Left lung (tissue), 10 donors: ENCODE data around the gene XXYLT1. TPM values are rescaled to one million over a fixed set of nuclear protein-coding genes. Genes with fewer than 3 reads are reported as not detected.

Experiments
- ATAC-seq: fragments of 200-7000 bp; cut with Tn5 transposase; one replicate; pipeline ENCODE4 v1.9.1; 2020; ENCODE audit warnings: moderate library complexity
- DNase-seq, 4 donors: peaks; one replicate each; pipeline ENCODE4 v3.0.0-alpha.2; 2013 to 2020
- H3K27ac ChIP-seq, 2 donors: fragments of 200-600 bp; sonication (generic) in 1 of 2; one replicate each; pipeline versions ENCODE4 v1.5.0 to v1.8.0; 2020 to 2021
- H3K27me3 ChIP-seq, 2 donors: fragments of 200-600 bp; sonication (generic) in 1 of 2; one replicate each; pipeline versions ENCODE4 v1.5.0 to v1.8.0; 2020 to 2021
- H3K36me3 ChIP-seq, 2 donors: fragments of 200-600 bp; sonication (generic) in 1 of 2; one replicate each; pipeline versions ENCODE4 v1.5.0 to v1.8.0; 2020 to 2021
- H3K4me1 ChIP-seq, 2 donors: fragments of 200-600 bp; one replicate each; pipeline ENCODE4 v1.8.0; 2021
- H3K4me3 ChIP-seq, 2 donors: fragments of 200-600 bp; sonication (generic) in 1 of 2; one replicate each; pipeline versions ENCODE4 v1.5.0 to v1.8.0; 2020 to 2021; ENCODE audit warnings: mild to moderate bottlenecking in 1 of 2
- H3K9me3 ChIP-seq, 2 donors: fragments of 200-600 bp; sonication (generic) in 1 of 2; one replicate each; pipeline versions ENCODE4 v1.5.0 to v1.8.0; 2020 to 2021
- intact Hi-C, 2 donors: fragments of 100-400 bp; cut with DNase I; formaldehyde crosslinking; loops; one replicate each; pipeline versions ENCODE4 v1.11.2 to v1.14.2; 2022
- polyA plus RNA-seq, 6 donors: library from polyadenylated mRNA; unstranded; fragments of 120-200 nt; gene quantifications; one replicate each; pipeline ENCODE4 v1.2.1, GENCODE V29; 2013; ENCODE audit not compliant: insufficient read length in 6 of 6
- total RNA-seq, 2 donors: library from RNA; stranded (reverse); fragmentation: NEBNext Ultra II Directional; extraction: Animal tissue kit (Norgen Biotek cat#: 25700); gene quantifications; one replicate each; pipeline ENCODE4 v1.2.1, GENCODE V29; 2021
- TF ChIP-seq, protein P1 (sequence below), 2 donors: fragments of 200-600 bp; sonication (generic) in 1 of 2; IDR thresholded peaks; one replicate each; pipeline versions ENCODE4 v1.5.0 to v1.8.0; 2021; ENCODE audit warnings: antibody characterized with exemption in 2 of 2
- donor health status: DM: no; HTN: yes; CAD: no.
- donor health status: DM: no; HTN: no; CAD: no.

Gene XXYLT1
- total and polyA plus RNA-seq, 8 donors, result 11.3 to 31.1 (median 25.5) TPM

DNA sequence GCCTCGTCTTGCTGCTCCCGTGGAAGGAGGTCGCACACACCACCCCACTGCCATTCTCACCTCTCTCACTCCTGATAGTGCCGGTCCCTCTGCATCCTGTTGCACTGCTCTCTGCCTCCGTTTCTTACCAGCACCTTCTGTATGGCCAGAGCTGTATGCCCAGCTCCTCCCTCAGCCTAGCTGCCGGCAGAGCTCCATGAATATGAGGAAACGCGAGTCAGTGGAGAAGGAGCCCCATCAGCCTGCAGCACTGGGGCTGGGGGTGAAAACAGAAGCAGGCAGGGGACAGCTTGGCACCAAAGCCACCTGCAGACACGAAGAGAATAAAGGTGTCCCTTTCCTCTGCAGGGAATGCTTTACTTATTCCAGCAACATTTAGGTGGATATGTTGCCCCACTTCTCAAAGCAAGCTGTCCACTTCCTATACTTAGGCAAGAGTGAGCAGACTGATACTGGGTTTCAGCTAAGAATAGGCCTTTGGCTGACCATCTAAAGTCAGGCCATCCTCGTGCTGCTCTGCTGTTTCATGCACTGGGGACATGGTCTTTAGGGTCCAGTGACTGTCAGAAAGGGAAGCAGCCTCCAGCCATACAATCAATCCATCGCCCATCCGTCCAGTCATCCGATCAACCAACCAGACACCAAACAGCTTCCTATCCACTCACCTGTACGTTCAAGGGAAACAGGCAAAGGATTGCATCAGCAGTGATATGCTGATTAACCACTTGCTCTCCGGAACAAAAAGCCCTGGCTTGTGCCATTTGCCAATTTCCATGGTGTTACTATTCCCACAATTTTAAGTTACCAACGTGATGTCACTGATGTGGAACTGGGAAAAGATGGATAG, 222.7 kb downstream of the XXYLT1 start:
- Histone ChIP-seq H3K36me3 (no peaks in the 10 kb centered on the region), H3K27me3 (no peaks in the 10 kb centered on the region), H3K4me1 (no peaks in the 10 kb centered on the region), H3K27ac (no peak overlapping the region), H3K9me3 (no peaks in the 10 kb centered on the region), H3K4me3 (no peak overlapping the region)
- TF ChIP-seq, protein P1, sequence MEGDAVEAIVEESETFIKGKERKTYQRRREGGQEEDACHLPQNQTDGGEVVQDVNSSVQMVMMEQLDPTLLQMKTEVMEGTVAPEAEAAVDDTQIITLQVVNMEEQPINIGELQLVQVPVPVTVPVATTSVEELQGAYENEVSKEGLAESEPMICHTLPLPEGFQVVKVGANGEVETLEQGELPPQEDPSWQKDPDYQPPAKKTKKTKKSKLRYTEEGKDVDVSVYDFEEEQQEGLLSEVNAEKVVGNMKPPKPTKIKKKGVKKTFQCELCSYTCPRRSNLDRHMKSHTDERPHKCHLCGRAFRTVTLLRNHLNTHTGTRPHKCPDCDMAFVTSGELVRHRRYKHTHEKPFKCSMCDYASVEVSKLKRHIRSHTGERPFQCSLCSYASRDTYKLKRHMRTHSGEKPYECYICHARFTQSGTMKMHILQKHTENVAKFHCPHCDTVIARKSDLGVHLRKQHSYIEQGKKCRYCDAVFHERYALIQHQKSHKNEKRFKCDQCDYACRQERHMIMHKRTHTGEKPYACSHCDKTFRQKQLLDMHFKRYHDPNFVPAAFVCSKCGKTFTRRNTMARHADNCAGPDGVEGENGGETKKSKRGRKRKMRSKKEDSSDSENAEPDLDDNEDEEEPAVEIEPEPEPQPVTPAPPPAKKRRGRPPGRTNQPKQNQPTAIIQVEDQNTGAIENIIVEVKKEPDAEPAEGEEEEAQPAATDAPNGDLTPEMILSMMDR (IDR thresholded peaks at IDR 0.05), result no peak
- intact Hi-C loops, result no loop called here
- ATAC-seq, result no peak
- peak in 1 of 4 donors; percentile 16 for DNase-seq

DNA sequence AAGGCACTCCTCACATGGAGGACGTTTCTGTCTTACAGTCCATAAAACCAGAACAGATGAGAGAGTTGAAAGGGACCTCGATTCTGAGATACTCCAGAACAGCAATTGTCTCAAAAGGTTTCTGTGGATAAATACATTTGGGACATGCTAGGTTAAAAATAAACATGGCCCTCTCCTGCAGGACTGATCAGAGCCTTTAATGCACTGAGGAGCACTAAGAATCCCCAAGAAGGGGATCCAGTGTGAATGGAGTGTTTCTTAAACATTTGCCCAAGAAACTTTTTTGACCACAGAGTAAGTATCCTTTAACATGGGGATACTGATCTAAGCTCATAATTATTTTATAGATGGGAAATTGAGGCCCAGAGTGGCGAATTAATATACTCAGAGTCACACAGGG, 223.4 kb downstream of the XXYLT1 start:
- Histone ChIP-seq H3K4me1 (no peaks in the 10 kb centered on the region), H3K27ac (no peak overlapping the region), H3K4me3 (no peak overlapping the region), H3K36me3 (no peaks in the 10 kb centered on the region), H3K9me3 (no peaks in the 10 kb centered on the region), H3K27me3 (no peaks in the 10 kb centered on the region)
- ATAC-seq, result no peak
- TF ChIP-seq, protein P1 (IDR thresholded peaks at IDR 0.05), result no peak
- no peak for DNase-seq
- intact Hi-C loops, result no loop called here

DNA sequence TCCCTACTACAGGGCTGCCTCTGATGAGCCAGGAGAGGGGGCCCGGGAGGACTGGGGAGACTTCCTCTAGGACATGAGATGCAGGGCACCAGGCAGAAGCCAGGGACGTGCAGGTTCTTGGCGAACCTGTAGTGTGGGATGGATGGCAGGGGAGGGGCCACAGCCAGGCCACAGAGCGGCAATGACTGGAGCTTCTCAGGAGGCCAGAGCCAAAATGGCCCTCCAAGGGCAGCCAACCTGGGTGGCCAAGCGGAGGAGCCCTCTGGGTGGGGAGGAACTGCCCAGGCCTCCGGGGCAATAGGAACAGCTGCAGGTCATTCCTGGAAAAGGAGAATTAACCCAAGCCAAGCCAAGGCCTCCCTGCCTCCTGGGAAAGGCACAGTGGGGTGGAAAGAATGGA, 224.5 kb downstream of the XXYLT1 start:
- DNase-seq (no peak), ATAC-seq (no peak)
- H3K36me3 ChIP-seq, result no peaks in the 10 kb centered on the region
- H3K27ac ChIP-seq, result no peak overlapping the region
- intact Hi-C loops, result no loop called here
- no peaks in the 10 kb centered on the region for H3K4me1 ChIP-seq
- no peaks in the 10 kb centered on the region for H3K27me3 ChIP-seq
- TF ChIP-seq, protein P1 (IDR thresholded peaks at IDR 0.05), result no peak
- H3K9me3 ChIP-seq, result no peaks in the 10 kb centered on the region
- H3K4me3 ChIP-seq, result no peak overlapping the region

DNA sequence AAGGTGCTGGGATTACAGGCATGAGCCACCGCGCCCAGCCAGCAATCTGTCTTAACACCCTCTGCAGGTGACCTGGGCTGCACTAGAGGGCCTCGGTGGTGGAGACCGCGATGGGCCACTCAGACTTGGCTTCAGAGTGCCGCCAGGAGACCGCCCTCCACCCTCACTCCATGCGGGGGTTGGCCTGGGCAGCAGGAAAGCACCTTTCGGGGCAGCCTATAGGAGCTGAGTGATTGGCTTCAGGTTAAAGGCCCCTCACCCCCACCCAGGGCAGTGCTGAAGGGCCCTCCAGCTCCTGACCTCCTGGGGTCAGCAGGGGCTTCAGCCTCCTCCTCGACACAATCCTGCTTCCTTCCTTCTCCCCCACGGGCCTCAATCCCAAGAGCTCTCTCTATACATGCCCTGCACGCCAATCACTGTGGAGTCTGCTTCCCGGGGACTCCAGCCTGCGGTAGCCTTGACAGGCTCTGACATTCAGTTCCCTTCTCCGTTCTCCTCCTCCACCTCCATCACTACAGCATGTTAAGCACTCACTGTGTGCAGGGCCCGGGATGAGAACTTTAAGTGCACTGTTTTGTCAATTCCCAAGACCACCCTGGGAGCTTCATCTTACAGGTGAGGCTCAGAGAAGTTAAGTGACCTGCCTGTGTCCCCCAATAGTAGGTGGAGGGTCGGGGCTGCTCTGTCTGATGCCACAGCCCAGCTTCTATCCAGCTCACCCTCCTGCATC, 225.3 kb downstream of the XXYLT1 start:
- H3K27me3 ChIP-seq, result no peaks in the 10 kb centered on the region
- ATAC-seq (no peak), DNase-seq (no peak)
- intact Hi-C loops, result no loop called here
- H3K36me3 ChIP-seq, result no peaks in the 10 kb centered on the region
- no peak overlapping the region for H3K27ac ChIP-seq
- TF ChIP-seq, protein P1 (IDR thresholded peaks at IDR 0.05), result no peak
- no peaks in the 10 kb centered on the region for H3K9me3 ChIP-seq
- no peak overlapping the region for H3K4me3 ChIP-seq
- no peaks in the 10 kb centered on the region for H3K4me1 ChIP-seq

DNA sequence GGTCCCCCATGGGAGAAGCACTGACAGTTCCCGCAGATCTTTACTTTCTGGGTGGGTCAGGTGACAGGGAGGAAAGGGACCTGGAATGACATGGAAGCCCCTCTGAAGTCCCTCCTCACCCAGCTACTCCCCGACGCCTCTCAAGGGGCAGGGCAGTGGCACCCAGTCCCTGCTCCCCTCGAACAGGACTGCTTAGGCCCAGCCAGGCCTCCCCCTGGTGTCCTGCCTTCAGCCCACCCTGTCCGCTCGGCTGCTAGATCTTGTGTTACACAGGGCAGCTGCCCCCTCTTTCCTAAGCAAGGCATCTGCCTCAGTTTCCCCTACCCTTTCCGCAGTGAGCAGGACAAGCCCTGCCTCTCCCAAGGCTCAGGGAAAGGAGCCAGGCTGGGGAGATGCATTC, 226.5 kb downstream of the XXYLT1 start:
- Histone ChIP-seq H3K9me3 (no peaks in the 10 kb centered on the region), H3K4me3 (no peak overlapping the region), H3K27me3 (no peaks in the 10 kb centered on the region), H3K36me3 (no peaks in the 10 kb centered on the region), H3K27ac (no peak overlapping the region), H3K4me1 (peaks cover 0 to 6% of the 10 kb centered on the region in 2 donors)
- ATAC-seq (no peak), DNase-seq (peak in 1 of 4 donors; percentile 7)
- TF ChIP-seq, protein P1 (IDR thresholded peaks at IDR 0.05), result no peak
- intact Hi-C loops, result no loop called here
